ENCODE data around the gene SUCLG1.
"Not testable (repeated sequence)": the region's sequence is repeated elsewhere in the genome, so short reads cannot be mapped to it uniquely, and the experiment has no call there.

SUCLG1 gene

DNA sequence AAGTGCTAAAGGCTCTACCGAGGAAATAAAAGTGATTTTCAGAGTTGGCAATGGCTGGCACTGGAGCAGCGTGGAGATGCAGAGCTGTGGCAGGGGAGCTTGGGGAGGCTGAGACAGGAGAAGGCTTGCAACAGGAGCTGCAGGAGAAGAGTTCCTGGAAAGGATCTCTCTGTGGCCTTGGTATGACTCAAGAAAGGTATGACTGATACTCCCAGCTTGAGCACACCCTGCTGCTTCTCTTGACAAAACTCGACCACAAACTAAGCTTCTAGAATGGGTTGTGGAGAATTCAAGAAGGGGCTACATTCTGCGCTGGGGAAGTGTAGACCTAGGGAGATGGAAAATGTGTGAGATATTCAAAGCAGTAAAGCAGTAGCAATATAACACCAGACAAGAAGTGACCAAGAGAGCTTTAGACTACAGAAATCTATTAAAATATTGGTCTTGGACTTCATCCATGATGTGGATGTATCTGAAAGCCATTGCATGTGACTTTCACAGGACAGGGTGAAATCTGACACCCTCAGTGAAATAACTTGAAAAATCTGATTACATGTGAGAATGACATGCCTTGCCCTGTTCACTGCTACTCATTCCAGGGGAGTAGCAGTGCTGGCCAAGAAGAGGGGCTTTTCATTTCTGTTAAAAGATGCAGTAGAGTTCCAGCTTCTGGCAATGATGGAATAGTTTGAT is 41.5 kb downstream of the SUCLG1 start:
- no peak for DNase-seq

DNA sequence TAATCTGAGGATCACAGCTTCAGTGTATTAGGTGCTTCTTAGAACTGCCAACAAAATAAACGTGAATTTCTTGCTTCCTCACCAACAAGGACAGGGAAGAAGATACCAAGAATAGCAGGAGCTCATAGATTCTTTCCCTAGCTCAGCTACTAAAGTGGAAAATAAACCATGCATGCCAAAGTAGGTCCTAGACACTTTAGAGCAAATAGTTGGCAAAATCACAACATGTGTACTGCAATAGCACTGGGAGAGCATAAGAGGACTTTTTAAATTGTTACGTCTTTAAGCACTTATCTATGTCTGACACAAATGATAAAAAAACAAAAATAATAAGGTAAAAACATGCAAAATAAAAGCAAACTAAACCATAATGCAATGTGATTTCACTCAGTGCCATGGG is 49.5 kb downstream of the SUCLG1 start:
- DNase-seq: no peak

DNA sequence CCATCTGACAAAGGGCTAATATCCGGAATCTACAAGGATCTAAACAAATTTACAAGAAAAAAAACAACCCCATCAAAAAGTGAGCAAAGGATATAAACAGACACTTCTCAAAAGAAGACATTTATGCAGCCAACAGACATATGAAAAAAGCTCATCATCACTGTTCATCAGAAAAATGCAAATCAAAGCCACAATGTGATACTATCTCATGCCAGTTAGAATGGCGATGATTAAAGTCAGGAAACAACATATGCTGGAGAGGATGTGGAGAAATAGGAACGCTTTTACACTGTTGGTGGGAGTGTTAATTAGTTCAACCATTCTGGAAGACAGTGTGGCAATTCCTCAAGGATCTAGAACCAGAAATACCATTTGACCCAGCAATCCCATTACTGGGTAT is 57.0 kb downstream of the SUCLG1 start:
- not testable (repeated sequence) for DNase-seq

DNA sequence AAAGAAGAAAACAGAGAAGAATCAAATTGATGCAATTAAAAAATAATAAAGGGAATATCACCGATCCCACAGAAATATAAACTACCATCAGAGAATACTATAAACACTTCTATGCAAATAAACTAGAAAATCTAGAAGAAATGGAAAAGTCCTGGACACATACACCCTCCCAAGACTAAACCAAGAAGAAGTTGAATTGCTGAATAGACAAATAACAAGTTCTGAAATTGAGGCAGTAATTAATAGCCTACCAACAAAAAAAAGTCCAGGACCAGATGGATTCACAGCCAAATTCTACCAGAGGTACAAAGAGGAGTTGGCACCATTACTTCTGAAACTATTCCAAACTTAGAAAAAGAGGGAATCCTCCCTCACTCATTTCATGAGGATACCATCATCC is 59.2 kb downstream of the SUCLG1 start:
- not testable (repeated sequence) for DNase-seq

DNA sequence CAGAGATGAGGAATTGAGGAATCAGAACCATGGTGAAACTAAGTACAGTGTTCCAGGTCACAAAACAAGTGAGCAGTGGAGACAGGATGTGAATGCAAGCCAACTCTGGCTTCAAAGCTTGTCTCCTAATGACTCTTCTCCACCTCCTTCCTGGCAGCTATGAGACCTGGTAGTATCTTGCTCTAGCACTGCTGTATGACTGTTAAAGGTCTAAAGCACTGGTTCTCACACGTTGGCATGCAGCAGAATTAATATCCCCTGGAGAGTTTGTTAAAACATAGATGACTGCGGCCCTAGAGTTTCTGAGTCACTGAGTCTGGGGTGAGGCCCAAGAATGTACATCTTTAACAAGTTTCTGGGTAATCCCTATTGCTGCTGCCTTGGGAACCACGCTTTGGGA is 63.3 kb downstream of the SUCLG1 start:
- DNase-seq: no peak

DNA sequence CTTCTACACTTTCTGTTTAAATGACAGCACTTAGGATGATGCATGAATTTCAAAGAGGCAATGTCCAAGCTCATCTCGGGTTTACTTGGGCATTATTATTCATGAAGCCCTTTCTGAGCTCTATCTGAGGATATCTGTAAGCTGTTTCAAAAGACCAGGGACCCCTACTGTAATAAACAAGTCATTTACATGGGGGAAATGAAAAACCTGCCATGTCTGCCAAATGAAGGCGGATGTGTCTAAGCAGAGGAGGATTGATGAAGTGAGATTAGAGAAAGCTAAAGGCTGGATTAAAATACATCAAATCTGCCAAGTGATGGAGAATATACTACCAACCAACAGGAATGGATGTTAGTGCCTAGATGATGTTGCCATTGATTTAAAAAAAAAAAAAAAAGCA is 64.5 kb downstream of the SUCLG1 start:
- no peak for DNase-seq

DNA sequence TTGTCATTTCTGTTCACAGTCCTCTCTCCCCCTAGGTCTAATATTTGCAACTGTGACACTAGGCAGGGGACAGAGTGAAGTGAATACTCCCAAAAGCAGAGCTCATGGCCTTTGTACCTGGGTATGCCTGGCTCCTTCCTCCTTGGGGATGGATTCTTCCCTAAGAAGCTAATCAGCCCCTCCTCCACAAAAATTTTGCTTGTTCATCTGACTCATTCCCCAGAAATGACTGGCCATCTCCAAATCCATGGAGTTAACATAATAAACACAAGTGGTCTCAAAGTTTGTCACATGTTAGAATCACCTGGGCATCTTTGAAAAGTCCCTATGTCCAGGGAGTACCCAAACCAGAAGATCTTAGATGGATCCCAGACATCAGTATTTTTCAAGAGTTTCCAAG is 65.3 kb downstream of the SUCLG1 start:
- no peak for DNase-seq

DNA sequence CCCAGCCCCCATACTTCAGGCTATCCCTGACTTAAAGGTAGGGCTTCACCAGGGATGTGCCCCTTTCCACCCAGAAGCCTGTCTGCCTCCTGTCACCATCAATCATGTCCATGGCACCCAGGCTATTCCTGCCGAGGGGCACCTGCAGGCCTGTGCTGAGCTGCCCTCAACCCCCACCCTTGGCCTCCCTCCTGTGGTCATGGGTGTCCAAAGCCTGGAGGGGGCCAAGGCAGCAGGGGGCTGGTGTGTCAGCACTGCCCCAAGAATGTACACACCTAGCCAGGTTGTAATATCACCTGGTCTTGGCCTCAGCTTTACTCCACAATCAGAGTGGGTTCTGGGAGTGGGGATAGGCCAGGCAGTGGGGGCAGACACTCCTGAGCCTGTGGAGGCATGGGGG is 69.3 kb downstream of the SUCLG1 start:
- no peak for DNase-seq

DNA sequence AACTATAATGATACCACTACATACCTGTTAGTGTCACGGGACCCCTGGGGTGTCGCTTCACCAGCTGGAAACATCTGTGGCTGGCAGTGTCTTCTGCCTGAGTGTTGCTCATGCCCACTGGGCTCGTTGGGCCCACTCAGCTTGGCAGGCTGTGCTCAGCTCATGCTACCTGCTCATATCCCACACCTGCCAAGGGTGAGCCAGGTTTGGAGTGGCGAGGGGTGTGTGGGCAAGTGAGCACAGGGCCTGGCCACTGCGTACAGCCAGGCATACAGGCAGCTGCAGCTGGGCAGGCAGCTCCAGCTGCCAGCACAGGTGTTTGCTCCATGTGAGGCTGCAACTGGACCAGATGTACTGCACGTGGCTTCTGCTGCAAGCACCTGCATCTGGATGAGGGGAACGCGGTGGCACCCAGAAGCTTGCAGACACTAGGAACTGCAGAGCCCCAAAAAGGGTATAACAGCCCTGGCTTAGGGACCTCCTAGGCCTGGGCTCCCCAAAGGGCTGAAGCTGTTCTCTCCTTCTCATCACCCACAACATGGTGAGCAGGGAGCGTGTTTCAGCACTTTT is 70.1 kb downstream of the SUCLG1 start:
- DNase-seq: no peak

DNA sequence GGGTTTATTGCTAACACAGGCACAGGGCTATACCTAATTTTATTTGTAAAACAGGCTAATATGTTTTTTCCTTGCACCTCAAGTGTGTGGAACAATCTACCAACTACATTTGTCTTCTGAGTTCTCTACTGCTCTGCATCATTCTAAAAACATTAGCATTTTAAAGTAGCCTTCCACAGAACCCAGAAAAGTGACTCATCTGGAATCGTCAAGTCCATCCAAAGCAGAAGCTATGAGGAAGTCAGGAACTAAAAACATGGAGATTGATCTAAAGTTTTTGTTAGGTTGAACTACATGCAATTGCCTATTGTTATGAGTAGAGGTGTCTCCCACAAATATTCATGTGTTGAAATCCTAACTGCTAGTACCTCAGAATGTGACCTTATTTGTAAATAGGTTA is 70.9 kb downstream of the SUCLG1 start:
- DNase-seq: no peak

DNA sequence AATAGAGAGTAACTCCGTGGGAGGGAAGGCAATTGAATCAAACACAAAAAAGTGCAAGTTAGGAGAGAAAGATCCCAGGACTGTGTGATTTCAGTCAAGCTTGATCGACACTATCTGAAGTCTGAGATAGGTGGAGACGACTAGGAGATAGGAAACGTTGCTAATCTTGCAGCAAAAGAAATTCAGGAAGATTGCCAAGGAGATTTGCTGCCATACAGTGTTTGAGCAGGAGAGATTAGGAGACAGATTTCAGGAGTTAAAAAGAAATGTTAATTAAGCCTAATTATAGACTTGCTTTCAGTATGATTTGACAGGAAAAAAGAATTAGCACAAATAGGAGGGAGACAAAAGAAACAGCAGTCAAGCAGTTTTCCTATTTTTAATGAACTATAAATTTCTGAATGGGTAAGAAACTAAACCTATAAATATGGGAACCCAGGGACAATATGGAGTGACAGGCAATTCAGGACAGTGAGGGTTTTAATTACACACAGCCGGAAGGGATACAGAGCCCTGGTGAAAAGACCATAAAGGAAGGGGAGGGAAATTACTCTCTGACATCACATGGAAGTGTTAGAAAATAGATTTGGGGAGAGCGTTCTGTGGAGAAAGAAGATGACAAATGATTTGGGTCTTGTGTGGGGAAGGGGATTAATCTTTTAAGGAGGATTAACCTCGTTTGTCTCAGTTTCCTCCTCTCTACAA is 72.6 kb downstream of the SUCLG1 start:
- no peak for DNase-seq

DNA sequence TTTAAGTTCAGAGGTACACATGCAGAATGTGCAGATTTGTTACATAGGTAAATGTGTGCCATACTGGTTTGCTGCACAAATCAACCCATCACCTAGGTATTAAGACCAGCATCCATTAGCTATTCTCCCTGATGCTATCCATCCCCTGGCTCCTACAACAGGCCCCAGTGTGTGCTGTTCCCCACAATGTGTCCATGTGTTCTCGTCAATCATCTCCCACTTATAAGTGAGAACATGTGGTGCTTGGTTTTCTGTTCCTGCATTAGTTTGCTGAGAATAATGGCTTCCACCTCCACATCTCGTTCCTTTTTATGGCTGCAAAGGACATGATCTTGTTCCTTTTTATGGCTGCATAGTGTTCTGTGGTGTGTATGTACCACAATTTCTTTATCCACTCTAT is 75.8 kb downstream of the SUCLG1 start:
- no peak for DNase-seq

DNA sequence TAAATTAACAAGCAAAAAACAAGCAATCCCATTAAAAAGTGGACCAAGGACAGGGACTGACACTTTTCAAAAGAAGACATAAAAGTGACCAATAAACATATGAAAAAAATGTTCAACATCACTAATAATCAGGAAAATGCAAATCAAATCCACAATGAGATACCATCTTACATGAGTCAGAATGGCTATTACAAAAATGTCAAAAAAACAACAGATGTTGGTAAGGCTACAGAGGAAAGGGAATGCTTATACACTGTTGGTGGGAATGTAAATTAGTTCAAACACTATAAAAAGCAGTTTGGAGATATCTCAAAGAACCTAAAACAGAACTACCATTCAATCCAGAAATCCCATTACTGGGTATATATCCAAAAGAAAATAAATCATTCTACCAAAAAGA is 78.2 kb downstream of the SUCLG1 start:
- no peak for DNase-seq

DNA sequence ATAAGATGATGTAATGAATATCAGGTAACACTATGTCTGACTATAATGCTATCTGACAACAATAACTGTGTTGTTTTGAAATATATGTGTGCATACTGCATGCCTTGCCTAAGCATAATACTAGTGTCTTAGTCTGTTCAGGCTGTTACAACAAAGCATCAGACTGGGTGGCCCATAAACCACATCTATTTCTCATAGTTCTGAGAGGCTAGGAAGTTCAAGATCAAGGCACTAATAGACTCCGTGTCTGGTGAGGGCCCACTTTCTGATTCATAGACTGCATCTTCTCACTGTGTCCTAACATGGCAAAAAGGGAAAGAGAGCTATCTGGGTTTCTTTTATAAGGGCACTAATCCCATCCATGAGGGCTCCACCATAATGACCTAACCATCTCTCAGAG is 80.1 kb downstream of the SUCLG1 start:
- DNase-seq: no peak

DNA sequence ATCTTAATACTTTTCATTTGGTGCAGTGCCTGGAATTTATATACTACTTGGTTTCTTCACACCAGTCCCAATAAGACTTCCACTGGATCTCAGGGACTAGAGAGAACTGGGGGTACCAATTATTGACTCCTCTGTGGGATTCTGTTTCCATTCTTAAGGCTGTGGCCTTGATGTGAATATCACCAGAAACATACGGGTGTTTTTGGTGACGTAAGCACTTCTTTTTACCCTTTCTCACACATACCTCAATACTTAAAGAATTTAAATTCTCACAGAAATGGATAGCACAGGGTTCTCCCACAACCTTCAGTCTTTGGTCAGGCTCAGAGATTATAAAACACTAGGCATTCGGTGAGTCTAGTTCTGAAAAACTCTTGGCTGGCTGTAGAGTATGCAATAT is 84.1 kb downstream of the SUCLG1 start:
- DNase-seq: no peak

DNA sequence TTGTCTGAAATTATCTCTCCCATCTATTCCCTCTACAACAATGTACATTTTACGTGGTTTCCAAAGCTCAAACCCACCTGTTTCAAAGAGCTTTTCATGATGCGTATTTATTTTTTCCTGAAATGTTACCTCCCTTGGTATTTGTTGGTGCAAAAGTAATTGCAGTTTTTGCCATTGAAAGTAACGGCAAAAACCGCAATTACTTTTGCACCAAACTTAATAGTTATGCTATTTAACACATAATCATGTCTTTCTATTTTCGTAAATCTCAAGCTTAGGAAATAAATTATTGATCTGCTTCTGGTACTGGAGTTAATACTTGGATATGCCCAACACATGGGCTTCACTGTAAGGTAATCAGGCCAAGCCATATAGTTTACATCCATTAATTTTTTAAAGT is 85.2 kb downstream of the SUCLG1 start:
- no peak for DNase-seq
